Calu3 (cell line): ENCODE measurements around the gene CACNA1I. TPM values are rescaled to one million over a fixed set of nuclear protein-coding genes. Genes with fewer than 3 reads are reported as not detected.
"Not testable (repeated sequence)": the region's sequence is repeated elsewhere in the genome, so short reads cannot be mapped to it uniquely, and the experiment has no call there.

Experiments used
- Bru-seq: library from RNA; stranded (reverse); fragments of 400-500 nt; gene quantifications from one replicate; lab custom pipeline; 2021; lab: Mats Ljungman, UMichigan
- BruChase-seq, 2 experiments: library from RNA; stranded (reverse); fragments of 400-500 nt; gene quantifications; one replicate each; lab custom pipeline; 2021; lab: Mats Ljungman, UMichigan
- BruUV-seq: library from RNA; stranded (reverse); fragments of 400-500 nt; replicated peaks from 2 replicates; lab custom pipeline; 2021; lab: Mats Ljungman, UMichigan
- CTCF ChIA-PET: fragments of 300-600 bp; sonication (Branson Sonifier 250); formaldehyde crosslinking; loops from one replicate; lab custom pipeline; 2022; ENCODE audit warnings: antibody characterized with exemption; lab: Charles Lee
- DNase-seq: peaks from one replicate; pipeline ENCODE4 v3.0.0; 2022
- H3K27ac Mint-ChIP-seq: one replicate; pipeline ENCODE4 v1.8.0; 2022; ENCODE audit warnings: mixed read lengths; ENCODE audit not compliant: unreplicated experiment
- H3K27me3 Mint-ChIP-seq: one replicate; pipeline ENCODE4 v1.8.0; 2022; ENCODE audit warnings: mixed read lengths; ENCODE audit not compliant: unreplicated experiment
- H3K36me3 Mint-ChIP-seq: one replicate; pipeline ENCODE4 v1.8.0; 2022; ENCODE audit warnings: mild to moderate bottlenecking, moderate library complexity, mixed read lengths; ENCODE audit not compliant: insufficient read depth, unreplicated experiment
- H3K4me1 Mint-ChIP-seq: one replicate; pipeline ENCODE4 v1.8.0; 2022; ENCODE audit warnings: mild to moderate bottlenecking, low read depth, mixed read lengths; ENCODE audit not compliant: unreplicated experiment
- H3K4me3 Mint-ChIP-seq: one replicate; pipeline ENCODE4 v1.8.0; 2022; ENCODE audit warnings: mild to moderate bottlenecking, low read depth, moderate library complexity, mixed read lengths; ENCODE audit not compliant: unreplicated experiment
- H3K9me3 Mint-ChIP-seq: one replicate; pipeline ENCODE4 v1.8.0; 2022; ENCODE audit warnings: low read depth, mixed read lengths; ENCODE audit not compliant: unreplicated experiment
- CTCF ChIP-seq: fragments of 200-600 bp; IDR thresholded peaks from one replicate; pipeline ENCODE4 v1.8.0; 2022; ENCODE audit warnings: antibody characterized with exemption; ENCODE audit not compliant: unreplicated experiment
- intact Hi-C: fragments of 100-400 bp; cut with micrococcal nuclease; formaldehyde crosslinking; loops from one replicate; pipeline ENCODE4 v1.10.0; 2022; ENCODE audit not compliant: unreplicated experiment
- long read RNA-seq: library from polyadenylated mRNA; stranded (forward); transcript quantifications from one replicate; pipeline ENCODE4 v2.0.0, GENCODE V29; 2022
- total RNA-seq: library from RNA; stranded (reverse); gene quantifications from 2 replicates; pipeline ENCODE4 v1.2.3, GENCODE V29; 2022

CACNA1I gene
- total RNA-seq = 0.05 and 0.07 TPM in 2 replicates
- Bru-seq, nascent RNA = percentile 5 among the genes with signal in this experiment
- percentile 7 among the genes with signal in this experiment for BruChase-seq, experiment 1, labeled RNA remaining after a 6-hour chase
- BruChase-seq, experiment 2, labeled RNA remaining after a 2-hour chase = percentile 4 among the genes with signal in this experiment
- long read RNA-seq = 0 reads

DNA sequence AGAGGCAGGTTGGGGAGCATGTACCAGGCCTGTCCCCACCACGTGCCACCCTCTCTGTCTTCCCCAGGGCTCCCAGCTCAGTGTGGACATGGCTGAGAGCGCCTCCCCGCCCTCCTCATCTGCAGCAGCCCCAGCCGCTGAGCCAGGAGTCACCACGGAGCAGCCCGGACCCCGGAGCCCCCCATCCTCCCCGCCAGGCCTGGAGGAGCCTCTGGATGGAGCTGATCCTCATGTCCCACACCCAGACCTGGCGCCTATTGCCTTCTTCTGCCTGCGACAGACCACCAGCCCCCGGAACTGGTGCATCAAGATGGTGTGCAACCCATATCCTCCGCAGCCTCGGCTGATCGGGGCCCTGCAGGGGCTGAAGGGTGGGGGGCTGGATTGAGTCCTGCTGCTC is at the start of gene CACNA1I:
TSS of gene CACNA1I (plus strand) at position 89 of the 400 bp plus-strand sequence. CDS start at position 89, 0 bp downstream.
- CTCF ChIA-PET = interaction anchor here (0.6 to 0.7 kb wide), 2 partner anchors 18 to 1707 kb away, joined by 3 read pairs; no protein-coding TSS in a partner anchor
- no peak within 1 kb of the TSS for H3K27ac Mint-ChIP-seq

GRCh38 chr22:39521106-39521885 is 49.3 kb upstream of the CACNA1I start:
- BruUV-seq = TSS peak; percentile 78
- CTCF ChIA-PET, DNase-seq, H3K27me3 Mint-ChIP-seq, H3K9me3 Mint-ChIP-seq: not testable (repeated sequence)
- intact Hi-C loops = loop anchor here (10.0 kb wide), 1 partner anchor 206 kb away; the partner anchor contains the start of gene RPL3
- Mint-ChIP-seq H3K4me3 (peak overlapping the region; percentile 94), H3K4me1 (peaks cover 24% of the 10 kb centered on the region), H3K36me3 (peaks cover 90% of the 10 kb centered on the region), H3K27ac (peak overlapping the region; percentile 98)

More for the DNA sequence above, at the start of gene CACNA1I:
- Mint-ChIP-seq H3K27me3 (peaks cover 18% of the 10 kb centered on the region), H3K9me3 (peaks cover 2% of the 10 kb centered on the region), H3K4me1 (peaks cover 16% of the 10 kb centered on the region), H3K4me3 (no peak within 1 kb of the TSS), H3K36me3 (no peaks in the 10 kb centered on the region)
- TF ChIP-seq CTCF = no peak
- intact Hi-C loops = no loop called here
- no peak for DNase-seq
- BruUV-seq = no TSS peak

DNA sequence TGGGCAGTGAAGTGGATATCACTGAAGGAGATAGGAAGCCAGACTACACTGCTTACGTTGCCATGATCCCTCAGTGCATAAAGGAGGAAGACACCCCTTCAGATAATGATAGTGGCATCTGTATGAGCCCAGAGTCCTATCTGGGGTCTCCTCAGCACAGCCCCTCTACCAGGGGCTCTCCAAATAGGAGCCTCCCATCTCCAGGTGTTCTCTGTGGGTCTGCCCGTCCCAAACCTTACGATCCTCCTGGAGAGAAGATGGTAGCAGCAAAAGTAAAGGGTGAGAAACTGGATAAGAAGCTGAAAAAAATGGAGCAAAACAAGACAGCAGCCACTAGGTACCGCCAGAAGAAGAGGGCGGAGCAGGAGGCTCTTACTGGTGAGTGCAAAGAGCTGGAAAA is 48.5 kb upstream of the CACNA1I start:
- not testable (repeated sequence) for H3K27me3 Mint-ChIP-seq, H3K9me3 Mint-ChIP-seq, BruUV-seq, DNase-seq
- Mint-ChIP-seq H3K27ac (peak overlapping the region; percentile 98), H3K36me3 (peaks cover 91% of the 10 kb centered on the region), H3K4me3 (peak overlapping the region; percentile 94), H3K4me1 (peaks cover 26% of the 10 kb centered on the region)
- intact Hi-C loops = loop anchor here (10.0 kb wide), 1 partner anchor 207 kb away; the partner anchor contains the start of gene RPL3
- CTCF ChIA-PET = interaction anchor here (1.2 kb wide), 1 partner anchor 20 kb away, joined by 3 read pairs; the partner anchor contains the start of gene MIEF1

- CTCF ChIA-PET = interaction anchor here (1.2 kb wide), 1 partner anchor 21 kb away, joined by 3 read pairs; the partner anchor contains the start of gene MIEF1
These were observed 47.8 kb upstream of the CACNA1I start for GRCh38 chr22:39522567-39523300.

More at GRCh38 chr22:39522567-39523300, 47.8 kb upstream of the CACNA1I start:
- Mint-ChIP-seq H3K36me3 (peaks cover 91% of the 10 kb centered on the region), H3K27me3 (no peaks in the 10 kb centered on the region), H3K4me1 (peaks cover 32% of the 10 kb centered on the region), H3K4me3 (peak overlapping the region; percentile 94), H3K27ac (peak overlapping the region; percentile 98), H3K9me3 (no peaks in the 10 kb centered on the region)
- DNase-seq = peak; percentile 25
- intact Hi-C loops = loop anchor here (10.0 kb wide), 1 partner anchor 208 kb away; the partner anchor contains the start of gene RPL3
- no peak for TF ChIP-seq CTCF
- BruUV-seq = no TSS peak
